IMR-90 (cell line): ENCODE measurements around the gene ZNF556.

Source experiments
- CTCF ChIP-seq: conservative IDR thresholded peaks from 2 replicates; pipeline ENCODE4 v1.5.1; 2012; ENCODE audit warnings: mild to moderate bottlenecking, low read depth, low read length, improper control_type of control experiment
- SMC3 ChIP-seq: fragments of 150-350 bp; IDR thresholded peaks from 2 replicates; pipeline ENCODE4 v1.6.1; 2016; ENCODE audit warnings: low read depth, mild to moderate bottlenecking, antibody characterized with exemption, low read length, moderate library complexity

DNA sequence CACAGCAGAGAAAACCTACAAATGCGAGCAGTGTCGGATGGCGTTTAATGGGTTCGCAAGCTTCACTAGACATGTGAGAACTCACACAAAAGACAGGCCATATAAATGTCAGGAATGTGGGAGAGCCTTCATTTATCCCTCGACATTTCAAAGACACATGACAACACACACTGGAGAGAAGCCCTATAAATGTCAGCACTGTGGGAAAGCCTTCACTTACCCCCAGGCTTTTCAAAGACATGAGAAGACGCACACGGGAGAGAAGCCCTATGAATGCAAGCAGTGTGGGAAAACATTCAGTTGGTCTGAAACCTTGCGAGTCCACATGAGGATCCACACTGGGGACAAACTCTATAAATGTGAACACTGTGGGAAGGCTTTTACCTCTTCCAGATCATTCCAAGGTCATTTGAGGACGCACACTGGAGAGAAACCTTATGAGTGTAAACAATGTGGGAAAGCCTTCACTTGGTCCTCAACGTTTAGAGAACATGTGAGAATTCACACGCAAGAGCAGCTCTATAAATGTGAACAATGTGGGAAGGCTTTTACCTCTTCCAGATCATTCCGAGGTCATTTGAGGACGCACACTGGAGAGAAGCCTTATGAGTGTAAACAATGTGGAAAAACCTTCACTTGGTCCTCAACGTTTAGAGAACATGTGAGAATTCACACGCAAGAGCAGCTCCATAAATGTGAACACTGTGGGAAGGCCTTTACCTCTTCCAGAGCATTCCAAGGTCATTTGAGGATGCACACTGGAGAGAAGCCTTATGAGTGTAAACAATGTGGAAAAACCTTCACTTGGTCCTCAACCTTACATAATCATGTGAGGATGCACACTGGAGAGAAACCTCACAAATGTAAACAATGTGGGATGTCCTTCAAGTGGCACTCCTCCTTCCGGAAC lies 50.4 kb downstream of the ZNF556 start:
- no peak for TF ChIP-seq CTCF
- TF ChIP-seq SMC3 = no peak
